Measurements from ENCODE around the gene NCKAP5.

The NCKAP5 gene

GRCh38 chr2:132645722-132646539 lies 922.3 kb downstream of the NCKAP5 start:
- Histone ChIP-seq H2BK12ac (ENCODE audit: low read length) (no peak overlapping the region), H3K14ac (ENCODE audit: low read length) (no peak overlapping the region), H3K4me2 (ENCODE audit: insufficient read depth, low read length, poor library complexity, severe bottlenecking) (no peak overlapping the region), H3K27me3 (ENCODE audit: control insufficient read depth in 3 of 3, insufficient read depth in 3 of 3, low read depth in 1 of 3, low read length in 3 of 3) (no peaks in the 10 kb centered on the region), H3K23ac (ENCODE audit: low read depth, low read length, poor library complexity) (peak overlapping the region; percentile 44), H3K27ac (replicated peaks; ENCODE audit: low read length) (no peak overlapping the region), H2BK120ac (ENCODE audit: low read depth, low read length) (no peak overlapping the region), H4K91ac (ENCODE audit: low read depth, low read length, poor library complexity) (no peak overlapping the region), H3K79me1 (ENCODE audit: low read depth, low read length) (no peaks in the 10 kb centered on the region), H3K18ac (ENCODE audit: low read length) (no peak overlapping the region), H2AFZ (ENCODE audit: low read length) (peak overlapping the region; percentile 13), H3K9ac (ENCODE audit: low read depth, low read length, poor library complexity) (peak overlapping the region; percentile 36), H2BK5ac (ENCODE audit: low read length) (no peak overlapping the region), H3K36me3 (replicated peaks in 1 of 2; ENCODE audit: control insufficient read depth in 2 of 2, insufficient read depth in 2 of 2, low read length in 2 of 2) (peaks cover 0 to 31% of the 10 kb centered on the region in 2 donors), H3K9me3 (replicated peaks in 1 of 2; ENCODE audit: control insufficient read depth in 2 of 2, insufficient read depth in 1 of 2, low read depth in 1 of 2, low read length in 2 of 2) (peaks cover 0 to 4% of the 10 kb centered on the region in 2 donors), H3K4me3 (ENCODE audit: low read length in 2 of 2) (no peak overlapping the region), H3K4me1 (ENCODE audit: control insufficient read depth in 2 of 2, insufficient read depth in 1 of 2, low read depth in 1 of 2, low read length in 2 of 2) (peaks cover 14 to 21% of the 10 kb centered on the region in 2 donors), H2AK5ac (ENCODE audit: low read depth, low read length) (no peak overlapping the region), H4K8ac (ENCODE audit: low read depth, low read length) (no peak overlapping the region), H3K4ac (ENCODE audit: low read length) (no peak overlapping the region), H2BK15ac (ENCODE audit: low read length) (no peak overlapping the region)
- no peak for DNase-seq (ENCODE audit: low spot score)
- no CpG with 5 or more reads among the region's 18 CpGs for WGBS, 2 donors (ENCODE audit: extremely low coverage in 2 of 2, insufficient read length in 2 of 2, insufficient replicate concordance in 1 of 2)

GRCh38 chr2:132645176-132645575 lies 923.1 kb downstream of the NCKAP5 start:
- H3K4me3 ChIP-seq (ENCODE audit: low read length in 2 of 2): no peak overlapping the region
- H4K91ac ChIP-seq (ENCODE audit: low read depth, low read length, poor library complexity): no peak overlapping the region

GRCh38 chr2:132642415-132642814 lies 925.8 kb downstream of the NCKAP5 start:
- Histone ChIP-seq H3K4ac (ENCODE audit: low read length) (no peak overlapping the region), H2AFZ (ENCODE audit: low read length) (no peak overlapping the region), H2BK120ac (ENCODE audit: low read depth, low read length) (no peak overlapping the region), H2BK15ac (ENCODE audit: low read length) (no peak overlapping the region), H3K4me1 (ENCODE audit: control insufficient read depth in 2 of 2, insufficient read depth in 1 of 2, low read depth in 1 of 2, low read length in 2 of 2) (peaks cover 17 to 23% of the 10 kb centered on the region in 2 donors), H3K18ac (ENCODE audit: low read length) (no peak overlapping the region), H3K27ac (replicated peaks; ENCODE audit: low read length) (no peak overlapping the region), H3K4me3 (ENCODE audit: low read length in 2 of 2) (no peak overlapping the region), H2BK5ac (ENCODE audit: low read length) (no peak overlapping the region), H3K4me2 (ENCODE audit: insufficient read depth, low read length, poor library complexity, severe bottlenecking) (no peak overlapping the region), H3K79me1 (ENCODE audit: low read depth, low read length) (no peaks in the 10 kb centered on the region), H3K27me3 (ENCODE audit: control insufficient read depth in 3 of 3, insufficient read depth in 3 of 3, low read depth in 1 of 3, low read length in 3 of 3) (no peaks in the 10 kb centered on the region), H4K8ac (ENCODE audit: low read depth, low read length) (peak overlapping the region; percentile 24), H4K91ac (ENCODE audit: low read depth, low read length, poor library complexity) (no peak overlapping the region), H2AK5ac (ENCODE audit: low read depth, low read length) (no peak overlapping the region), H3K23ac (ENCODE audit: low read depth, low read length, poor library complexity) (no peak overlapping the region), H3K14ac (ENCODE audit: low read length) (no peak overlapping the region), H2BK12ac (ENCODE audit: low read length) (no peak overlapping the region), H3K36me3 (replicated peaks in 1 of 2; ENCODE audit: control insufficient read depth in 2 of 2, insufficient read depth in 2 of 2, low read length in 2 of 2) (peaks cover 0 to 36% of the 10 kb centered on the region in 2 donors), H3K9me3 (replicated peaks in 1 of 2; ENCODE audit: control insufficient read depth in 2 of 2, insufficient read depth in 1 of 2, low read depth in 1 of 2, low read length in 2 of 2) (peaks cover 0 to 4% of the 10 kb centered on the region in 2 donors), H3K9ac (ENCODE audit: low read depth, low read length, poor library complexity) (no peak overlapping the region)
- WGBS, 2 donors (ENCODE audit: extremely low coverage in 2 of 2, insufficient read length in 2 of 2, insufficient replicate concordance in 1 of 2): no CpG with 5 or more reads among the region's 2 CpGs
- no peak for DNase-seq (ENCODE audit: low spot score)

More at GRCh38 chr2:132645176-132645575, 923.1 kb downstream of the NCKAP5 start:
- H3K4me1 ChIP-seq (ENCODE audit: control insufficient read depth in 2 of 2, insufficient read depth in 1 of 2, low read depth in 1 of 2, low read length in 2 of 2): peaks cover 14 to 21% of the 10 kb centered on the region in 2 donors
- no peak overlapping the region for H3K23ac ChIP-seq (ENCODE audit: low read depth, low read length, poor library complexity)
- no peak overlapping the region for H3K4ac ChIP-seq (ENCODE audit: low read length)
- H4K8ac ChIP-seq (ENCODE audit: low read depth, low read length): no peak overlapping the region
- no peak overlapping the region for H2BK15ac ChIP-seq (ENCODE audit: low read length)
- no peak overlapping the region for H2BK120ac ChIP-seq (ENCODE audit: low read depth, low read length)
- H3K79me1 ChIP-seq (ENCODE audit: low read depth, low read length): no peaks in the 10 kb centered on the region
- H3K36me3 ChIP-seq (replicated peaks in 1 of 2; ENCODE audit: control insufficient read depth in 2 of 2, insufficient read depth in 2 of 2, low read length in 2 of 2): peaks cover 0 to 31% of the 10 kb centered on the region in 2 donors
- DNase-seq (ENCODE audit: low spot score): no peak
- WGBS, 2 donors (ENCODE audit: extremely low coverage in 2 of 2, insufficient read length in 2 of 2, insufficient replicate concordance in 1 of 2): no CpG with 5 or more reads among the region's 35 CpGs
- no peak overlapping the region for H3K27ac ChIP-seq (replicated peaks; ENCODE audit: low read length)
- H2AFZ ChIP-seq (ENCODE audit: low read length): no peak overlapping the region
- H2BK5ac ChIP-seq (ENCODE audit: low read length): no peak overlapping the region
- no peak overlapping the region for H3K4me2 ChIP-seq (ENCODE audit: insufficient read depth, low read length, poor library complexity, severe bottlenecking)
- no peak overlapping the region for H3K9ac ChIP-seq (ENCODE audit: low read depth, low read length, poor library complexity)
- H3K14ac ChIP-seq (ENCODE audit: low read length): no peak overlapping the region
- peak overlapping the region; percentile 22 for H3K18ac ChIP-seq (ENCODE audit: low read length)
- peaks cover 0 to 4% of the 10 kb centered on the region in 2 donors for H3K9me3 ChIP-seq (replicated peaks in 1 of 2; ENCODE audit: control insufficient read depth in 2 of 2, insufficient read depth in 1 of 2, low read depth in 1 of 2, low read length in 2 of 2)
- no peak overlapping the region for H2BK12ac ChIP-seq (ENCODE audit: low read length)
- H2AK5ac ChIP-seq (ENCODE audit: low read depth, low read length): no peak overlapping the region
- no peaks in the 10 kb centered on the region for H3K27me3 ChIP-seq (ENCODE audit: control insufficient read depth in 3 of 3, insufficient read depth in 3 of 3, low read depth in 1 of 3, low read length in 3 of 3)

GRCh38 chr2:132641819-132642218 lies 926.4 kb downstream of the NCKAP5 start:
- no peak overlapping the region for H2BK15ac ChIP-seq (ENCODE audit: low read length)
- no peak overlapping the region for H2BK12ac ChIP-seq (ENCODE audit: low read length)
- H3K79me1 ChIP-seq (ENCODE audit: low read depth, low read length): no peaks in the 10 kb centered on the region
- peaks cover 0 to 36% of the 10 kb centered on the region in 2 donors for H3K36me3 ChIP-seq (replicated peaks in 1 of 2; ENCODE audit: control insufficient read depth in 2 of 2, insufficient read depth in 2 of 2, low read length in 2 of 2)
- H3K9ac ChIP-seq (ENCODE audit: low read depth, low read length, poor library complexity): no peak overlapping the region
- peaks cover 0 to 4% of the 10 kb centered on the region in 2 donors for H3K9me3 ChIP-seq (replicated peaks in 1 of 2; ENCODE audit: control insufficient read depth in 2 of 2, insufficient read depth in 1 of 2, low read depth in 1 of 2, low read length in 2 of 2)
- no peak overlapping the region for H4K8ac ChIP-seq (ENCODE audit: low read depth, low read length)
- no peak overlapping the region for H3K27ac ChIP-seq (replicated peaks; ENCODE audit: low read length)
- no peak overlapping the region for H3K18ac ChIP-seq (ENCODE audit: low read length)
- no peak overlapping the region for H3K14ac ChIP-seq (ENCODE audit: low read length)
- no peaks in the 10 kb centered on the region for H3K27me3 ChIP-seq (ENCODE audit: control insufficient read depth in 3 of 3, insufficient read depth in 3 of 3, low read depth in 1 of 3, low read length in 3 of 3)
- no peak overlapping the region for H3K4ac ChIP-seq (ENCODE audit: low read length)
- no peak overlapping the region for H2BK5ac ChIP-seq (ENCODE audit: low read length)
- H2AFZ ChIP-seq (ENCODE audit: low read length): no peak overlapping the region
- H3K4me3 ChIP-seq (ENCODE audit: low read length in 2 of 2): no peak overlapping the region
- no peak overlapping the region for H3K4me2 ChIP-seq (ENCODE audit: insufficient read depth, low read length, poor library complexity, severe bottlenecking)
- no peak for DNase-seq (ENCODE audit: low spot score)
- peaks cover 17 to 23% of the 10 kb centered on the region in 2 donors for H3K4me1 ChIP-seq (ENCODE audit: control insufficient read depth in 2 of 2, insufficient read depth in 1 of 2, low read depth in 1 of 2, low read length in 2 of 2)
- no peak overlapping the region for H4K91ac ChIP-seq (ENCODE audit: low read depth, low read length, poor library complexity)
- H2AK5ac ChIP-seq (ENCODE audit: low read depth, low read length): no peak overlapping the region
- no peak overlapping the region for H3K23ac ChIP-seq (ENCODE audit: low read depth, low read length, poor library complexity)
- H2BK120ac ChIP-seq (ENCODE audit: low read depth, low read length): no peak overlapping the region
